HG03354 (cell line): ENCODE results near the gene CELF3.

ENCODE experiments used
- ATAC-seq: cut with Tn5 transposase; IDR thresholded peaks from one replicate; pipeline ENCODE4 v1.9.1; 2021; ENCODE audit warnings: mild to moderate bottlenecking; ENCODE audit not compliant: unreplicated experiment, poor library complexity, severe bottlenecking

The CELF3 gene

DNA sequence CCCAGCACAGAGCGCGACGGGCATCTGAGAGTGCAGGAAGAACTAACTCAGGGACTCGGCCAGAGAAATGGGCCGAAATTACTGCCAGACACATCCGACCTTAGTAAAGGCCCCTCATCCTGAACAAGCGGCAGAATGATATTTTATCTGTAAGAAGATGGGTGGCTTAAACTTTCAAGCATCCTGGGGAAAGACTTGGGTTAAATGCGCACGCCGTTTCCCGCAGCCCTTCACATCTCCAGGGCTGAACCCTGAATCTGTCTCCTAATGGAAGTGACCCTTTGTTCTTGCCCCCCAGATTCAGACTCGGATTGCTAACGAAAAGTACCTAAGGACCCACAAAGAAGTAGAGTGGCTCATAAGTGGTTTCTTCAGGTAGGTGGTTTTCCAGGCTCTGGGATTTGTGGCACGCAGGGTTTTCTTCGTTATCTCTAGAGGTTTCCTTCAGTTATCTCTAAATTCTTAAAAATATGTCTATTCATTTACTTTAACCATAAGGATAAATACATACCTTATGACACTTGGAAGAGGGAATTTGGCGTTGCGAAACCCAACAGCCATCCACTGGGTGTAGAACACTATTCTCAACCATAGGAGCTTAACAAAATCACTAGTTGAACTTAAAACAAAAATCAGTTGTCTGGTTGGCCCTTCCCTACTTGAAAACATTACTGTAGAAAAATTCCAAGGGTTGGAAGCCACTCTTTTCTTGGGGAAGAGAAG lies 5.3 kb upstream of the CELF3 start:
- peak; percentile 15 for ATAC-seq

DNA sequence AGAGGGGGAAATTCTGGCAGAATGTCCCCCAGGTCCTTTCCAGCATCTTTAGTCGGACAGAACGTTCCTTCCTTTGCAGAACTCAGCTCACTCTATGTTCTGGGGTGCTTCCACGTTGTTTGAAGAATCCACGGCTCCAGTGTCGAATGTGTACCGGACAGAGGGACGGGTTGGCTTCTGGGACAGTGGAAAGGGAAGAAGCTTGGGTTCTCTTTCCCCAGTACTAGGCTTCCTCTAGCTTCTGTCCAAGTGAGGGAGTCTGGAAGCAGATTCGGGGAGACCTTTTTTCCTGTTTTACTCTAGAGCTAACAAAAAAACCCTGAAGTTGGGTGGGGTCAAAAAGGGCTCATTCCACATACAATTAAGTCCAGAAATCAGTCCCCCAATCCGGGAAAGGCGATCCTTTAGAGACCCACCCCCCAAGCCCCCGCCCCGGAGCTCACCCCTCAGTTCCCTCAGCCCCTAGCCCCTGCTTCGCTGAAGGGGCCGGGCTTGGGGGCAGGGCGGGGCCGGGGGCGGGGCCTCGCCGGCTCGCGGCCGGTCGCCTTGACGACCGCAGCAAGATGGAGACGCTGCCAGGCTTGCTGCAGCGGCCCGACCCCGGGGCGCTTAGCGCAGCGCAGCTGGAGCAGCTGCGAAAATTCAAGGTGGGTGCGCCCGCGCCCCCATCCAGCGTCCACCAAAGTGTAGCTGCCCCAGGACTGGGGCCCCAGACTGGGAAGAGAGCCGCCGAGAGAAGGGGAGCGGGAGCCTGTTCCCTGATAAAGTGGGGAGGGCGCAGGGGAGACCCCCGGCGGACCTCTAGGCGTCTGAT lies 4.6 kb upstream of the CELF3 start, which contains the start of gene RIIAD1:
RIIAD1 (plus strand) TSS at position 549 of the 814 bp plus-strand sequence; CDS start at position 564, 15 bp downstream.
- ATAC-seq = peak; percentile 70

DNA sequence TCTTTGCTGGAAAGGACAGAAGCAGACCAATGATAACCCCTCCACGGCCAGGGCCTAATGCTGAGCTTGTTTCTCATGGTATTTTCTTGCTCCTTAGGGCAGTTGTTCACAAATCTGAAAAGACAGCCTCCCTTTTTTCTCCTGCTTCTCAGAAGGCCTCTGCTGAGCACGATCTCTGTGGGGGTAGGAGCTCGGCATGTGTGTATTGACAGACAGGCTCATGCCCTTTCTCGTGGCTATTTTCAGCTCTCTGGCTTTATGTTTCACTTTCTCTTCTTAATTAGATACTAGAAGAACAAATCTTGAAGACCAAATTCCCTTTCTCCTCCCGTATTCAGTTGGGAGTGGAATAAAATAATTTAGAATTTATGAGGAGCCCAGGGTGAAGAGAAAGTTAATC lies 4.0 kb upstream of the CELF3 start:
- no peak for ATAC-seq

DNA sequence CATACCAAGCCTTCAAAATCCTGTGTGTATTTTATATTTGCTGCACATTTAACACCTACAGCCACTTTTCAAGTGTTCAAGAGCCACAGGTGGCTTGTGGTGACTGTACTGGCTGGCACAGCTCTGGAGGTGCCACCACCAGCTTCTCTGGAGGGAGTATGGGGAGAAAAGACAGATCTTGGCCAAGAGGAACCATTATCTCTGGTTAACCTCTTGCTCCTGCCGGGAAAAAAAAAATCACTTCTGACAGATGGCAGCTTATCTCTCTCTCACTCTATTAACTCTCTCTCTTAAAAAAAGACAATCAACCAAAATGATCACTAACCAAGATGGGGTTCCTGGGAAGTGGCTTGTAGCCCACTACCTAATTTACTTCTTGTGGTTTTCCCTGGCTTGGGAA lies 3.5 kb upstream of the CELF3 start:
- no peak for ATAC-seq

DNA sequence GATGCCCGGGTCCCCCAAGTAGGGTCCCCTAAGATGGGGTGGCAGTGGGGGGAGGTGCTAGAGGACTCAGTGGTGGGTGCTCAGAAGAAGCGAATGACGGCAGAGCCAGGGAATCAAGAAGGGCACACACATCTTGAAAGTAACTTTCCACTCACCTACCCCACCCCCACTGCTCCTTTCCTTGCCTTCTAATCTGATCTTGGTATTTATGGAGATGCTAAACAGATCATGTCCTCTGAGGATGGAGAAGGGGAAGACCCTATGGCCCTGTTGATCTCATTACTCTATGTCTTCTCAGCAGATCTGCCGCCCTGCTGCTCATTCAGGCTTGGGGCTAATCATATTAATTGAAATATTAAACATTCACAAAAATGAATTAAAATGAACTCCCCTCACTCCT lies 2.1 kb upstream of the CELF3 start:
- ATAC-seq = no peak

DNA sequence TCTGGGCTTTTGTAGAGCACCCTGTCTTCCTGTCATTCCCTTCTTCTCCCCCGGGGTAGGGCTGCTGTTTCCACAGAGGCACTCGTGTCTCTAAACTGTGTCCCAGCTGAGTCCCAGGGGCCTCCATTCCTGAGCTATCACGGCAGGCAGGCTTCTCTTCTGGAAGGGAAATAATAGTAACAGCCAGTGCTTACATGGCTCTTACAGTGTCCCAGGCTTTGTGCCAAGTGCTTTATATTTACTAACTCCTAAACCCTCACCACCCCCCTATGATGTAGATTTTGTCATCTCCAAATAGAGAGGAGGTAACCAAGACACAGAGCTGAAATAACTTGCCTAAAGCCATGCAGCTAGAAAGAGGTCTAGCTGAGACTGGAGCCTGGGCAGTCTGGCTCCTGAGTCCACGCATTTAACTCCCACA lies 1.4 kb upstream of the CELF3 start:
- ATAC-seq = no peak

DNA sequence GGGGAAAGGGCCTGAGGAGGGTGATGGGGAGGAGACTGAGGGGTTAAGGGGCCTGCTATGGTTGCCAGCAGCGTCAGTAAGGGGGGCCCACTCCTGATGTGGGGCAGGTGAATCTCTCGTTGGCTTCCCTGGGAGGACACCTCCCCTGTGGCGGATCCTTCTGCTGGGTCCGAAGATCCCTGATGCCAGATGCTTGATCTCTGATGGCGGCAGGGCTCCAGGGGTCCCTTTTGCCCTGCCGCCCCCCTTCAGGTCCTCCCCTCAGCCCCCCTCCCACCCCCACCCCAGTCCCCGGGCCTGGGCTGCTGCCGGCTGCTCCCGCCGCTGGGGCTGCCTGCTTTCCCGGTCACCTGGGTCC lies 219 bp downstream of the CELF3 start:
- ATAC-seq = no peak

DNA sequence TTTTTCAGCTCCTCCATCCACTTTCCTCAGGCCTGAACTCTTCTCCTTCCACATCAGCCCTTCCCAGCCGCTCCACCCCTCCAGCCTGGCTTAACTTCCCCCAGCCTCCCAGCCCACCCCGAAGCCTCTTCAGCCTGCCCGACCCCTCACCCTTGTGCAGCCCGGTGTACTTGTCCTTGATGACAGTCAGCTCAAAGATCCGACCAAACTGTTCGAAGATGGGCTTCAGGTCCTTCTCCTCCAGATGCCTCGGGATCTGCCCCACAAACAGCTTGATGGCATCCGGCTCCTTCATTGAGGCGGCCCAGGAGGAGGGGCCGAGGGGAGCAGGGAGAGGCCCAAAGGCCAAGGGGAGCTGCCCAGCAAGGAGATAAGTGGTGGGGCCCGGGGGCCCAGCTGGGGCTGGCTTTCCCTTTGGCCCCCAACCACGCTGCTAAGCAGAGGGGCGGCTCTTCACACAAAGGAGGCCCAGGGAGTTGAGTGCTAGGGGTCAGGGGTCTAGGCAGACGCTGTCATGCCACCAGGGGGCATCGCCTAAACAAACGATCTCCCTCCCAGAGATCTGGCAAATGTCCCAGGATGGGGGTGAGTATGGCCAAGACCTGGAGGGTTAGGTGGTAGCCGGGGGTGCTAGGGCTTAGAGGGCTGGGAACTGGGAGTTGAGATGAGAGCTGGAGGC lies 738 bp downstream of the CELF3 start:
- ATAC-seq = no peak

DNA sequence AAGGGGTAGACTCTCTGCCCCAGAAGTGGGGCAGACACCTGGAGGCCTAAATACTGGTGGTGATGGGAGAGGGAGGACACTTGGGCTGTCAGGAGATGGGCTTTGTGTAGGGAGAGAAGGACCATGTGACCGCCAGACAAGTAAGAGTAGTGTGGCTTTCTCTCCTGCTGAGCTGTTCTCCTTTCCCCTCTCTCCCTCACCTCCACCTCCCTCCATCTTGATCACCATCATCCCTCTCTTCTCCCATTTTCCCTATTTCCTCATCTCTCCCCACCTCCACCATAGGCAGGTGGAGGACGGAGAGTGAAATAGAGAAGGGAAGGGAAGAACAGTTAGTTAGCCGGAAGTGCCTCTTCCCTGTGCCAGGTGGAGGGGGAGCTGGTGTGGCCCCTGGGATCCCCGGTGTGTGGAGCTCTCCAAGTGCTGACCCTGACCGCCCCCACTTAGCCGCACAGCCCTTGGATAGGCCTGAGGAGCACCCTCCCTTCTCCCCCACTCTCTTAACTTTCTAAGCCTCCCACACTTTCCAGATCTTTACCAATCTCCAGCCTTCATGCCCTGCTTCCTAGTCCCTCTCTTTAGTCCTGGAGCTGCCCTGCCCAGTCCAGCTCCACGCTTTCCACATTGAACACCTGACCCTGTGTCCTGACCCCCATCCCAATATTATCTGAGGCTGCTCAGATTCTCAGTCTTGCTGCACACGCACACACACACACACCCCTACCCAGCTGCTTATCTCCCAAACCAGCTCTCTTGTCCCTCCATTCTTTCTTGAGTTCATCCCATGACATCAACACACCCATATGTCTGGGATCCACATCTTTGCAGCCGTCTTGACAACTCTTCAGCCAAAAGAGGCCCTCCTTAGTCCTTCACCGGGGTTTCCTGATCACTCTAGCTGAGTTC lies 1.5 kb downstream of the CELF3 start:
- ATAC-seq = no peak

DNA sequence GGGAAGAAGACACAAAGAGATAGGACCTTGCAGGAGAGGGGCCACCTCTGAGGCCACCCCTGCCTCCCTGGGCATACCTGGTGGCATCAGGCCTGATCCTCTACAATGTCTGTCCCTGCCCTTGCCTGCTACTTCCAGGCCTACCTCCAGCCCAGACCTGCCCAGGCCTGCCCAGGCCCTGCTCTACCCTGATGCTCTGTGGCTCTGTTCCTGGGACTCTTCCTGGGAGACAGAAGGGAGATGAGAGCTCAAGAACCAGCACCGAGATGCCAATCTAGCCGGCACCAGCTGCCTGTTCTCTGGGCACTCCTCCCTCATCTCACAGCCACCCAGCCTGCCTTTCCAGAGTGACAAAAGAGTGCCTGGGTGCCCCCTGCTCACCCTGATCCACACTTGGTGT lies 2.7 kb downstream of the CELF3 start:
- no peak for ATAC-seq

DNA sequence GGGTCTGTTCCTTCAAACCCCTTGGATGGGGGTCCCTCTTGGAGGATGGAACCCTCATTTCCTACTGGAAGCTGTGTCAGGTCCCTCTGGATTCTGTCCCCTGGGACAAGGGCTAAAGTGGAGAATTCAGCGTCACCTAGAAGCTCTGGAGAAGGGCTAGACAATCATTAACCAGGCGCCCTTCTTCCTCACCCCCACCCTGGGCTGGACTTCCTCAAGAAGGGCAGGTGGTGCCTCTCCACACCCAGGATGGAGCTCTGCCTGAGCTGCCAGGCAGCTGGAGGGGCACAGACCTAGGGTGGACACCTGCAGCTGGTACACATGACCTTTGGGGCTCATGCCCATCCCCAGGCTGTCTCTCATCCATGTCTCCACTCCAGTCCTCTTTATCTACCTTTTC lies 3.6 kb downstream of the CELF3 start:
- ATAC-seq = no peak

DNA sequence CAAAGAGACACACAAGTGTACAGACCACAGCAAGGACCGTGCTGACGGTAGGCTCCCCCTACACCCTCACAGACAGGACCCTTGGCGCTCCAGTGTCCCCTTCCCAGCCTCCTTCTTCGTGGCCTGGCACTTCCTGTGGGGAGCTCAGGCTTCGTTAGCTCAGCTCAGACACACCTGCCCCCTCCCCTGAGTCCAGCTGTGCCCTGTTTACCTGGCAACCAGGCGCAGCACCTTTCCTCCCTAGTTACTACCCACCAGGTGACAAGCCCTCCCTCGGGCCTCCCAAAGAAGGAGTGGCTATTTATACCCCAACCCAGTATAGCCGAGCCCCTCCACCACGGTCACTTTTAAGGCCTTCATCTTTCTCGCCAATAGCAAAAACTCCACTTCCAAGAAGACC lies 4.7 kb downstream of the CELF3 start:
- no peak for ATAC-seq

DNA sequence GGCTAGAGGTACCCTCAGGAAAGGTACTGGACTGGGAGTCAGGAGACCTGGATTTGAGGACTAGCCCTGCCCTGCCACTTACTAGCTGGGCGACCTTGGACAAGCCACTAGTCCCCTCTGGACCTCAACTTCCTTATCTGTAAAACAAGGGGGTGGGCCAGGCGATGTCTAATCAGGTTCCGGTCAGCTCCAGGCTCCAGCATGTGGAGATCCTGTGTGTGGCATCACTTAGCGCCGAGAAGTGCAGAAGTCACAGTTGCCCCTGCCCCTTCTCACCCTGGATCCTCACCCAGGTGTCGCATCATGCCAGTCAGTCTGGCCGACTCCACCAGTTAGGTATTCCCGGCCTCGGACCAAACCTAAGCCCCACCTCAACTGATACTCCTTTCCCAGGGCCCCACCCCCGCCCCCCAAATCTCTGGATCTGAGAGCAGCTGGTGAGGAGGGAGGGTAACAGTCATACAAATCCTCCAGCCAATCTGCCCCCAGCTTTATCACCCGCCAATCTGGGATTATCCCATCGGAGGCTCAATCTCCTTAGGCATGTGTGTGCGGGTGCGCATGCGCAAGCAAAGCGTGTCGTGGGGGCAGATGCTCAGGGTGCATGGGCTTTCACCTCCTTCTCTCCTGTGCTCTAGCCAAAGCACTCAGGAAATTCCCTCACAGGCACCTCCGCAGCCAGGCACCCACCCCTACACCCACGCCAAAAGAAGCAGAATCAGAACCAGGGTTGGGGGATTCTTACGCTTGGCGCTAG lies 5.4 kb downstream of the CELF3 start:
- no peak for ATAC-seq

DNA sequence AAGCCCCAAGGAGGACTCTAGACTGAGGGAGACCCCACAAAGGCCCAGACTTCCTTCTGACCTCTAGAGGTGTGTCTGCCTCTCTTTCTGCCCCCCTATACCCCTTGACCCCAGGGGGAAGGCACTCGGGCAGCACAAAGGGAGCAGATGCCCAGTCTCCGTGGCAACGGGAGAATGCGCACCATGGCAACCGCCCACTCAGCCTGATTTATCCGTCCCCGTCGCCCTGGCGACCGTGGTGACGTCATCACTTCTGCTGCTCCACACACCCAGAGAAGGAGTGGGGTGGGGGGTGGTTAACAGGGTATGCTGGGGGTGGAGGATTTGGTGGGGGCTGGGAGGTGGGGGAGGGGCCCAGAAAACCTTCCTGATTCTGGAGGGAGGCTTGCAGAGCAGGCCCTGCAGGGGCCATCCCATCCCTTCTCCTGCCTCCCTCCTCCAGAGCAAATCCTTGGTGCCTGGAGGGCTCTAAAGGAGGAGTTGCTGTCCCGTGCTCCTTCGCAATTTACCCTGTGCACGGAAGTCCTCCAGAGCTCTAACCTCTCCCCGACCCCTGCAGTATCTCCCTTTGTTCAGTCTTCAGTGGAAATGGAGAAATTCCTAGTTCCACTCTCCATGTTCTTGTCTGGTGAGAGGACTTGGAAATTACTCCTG lies 6.3 kb downstream of the CELF3 start:
- no peak for ATAC-seq

DNA sequence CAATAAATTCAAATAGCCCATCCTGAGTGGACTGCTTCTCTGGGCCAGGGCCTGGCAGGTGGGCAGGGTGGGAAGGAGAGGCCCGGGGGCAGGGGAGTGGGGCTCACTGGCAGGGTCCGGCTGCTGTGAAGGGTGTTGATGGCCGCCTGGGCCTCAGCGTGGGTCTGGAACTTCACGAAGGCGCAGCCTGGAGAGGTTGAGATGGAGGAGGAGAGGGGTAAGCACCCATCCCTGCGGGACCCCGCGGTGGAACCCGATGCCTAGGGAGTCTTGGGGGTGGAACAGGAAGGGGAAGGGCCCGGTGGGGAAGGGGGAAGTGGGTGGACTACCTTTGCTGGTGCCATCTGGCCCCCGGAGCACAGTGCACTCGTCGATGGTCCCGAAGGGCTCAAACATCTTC lies 7.7 kb downstream of the CELF3 start:
- ATAC-seq = no peak

DNA sequence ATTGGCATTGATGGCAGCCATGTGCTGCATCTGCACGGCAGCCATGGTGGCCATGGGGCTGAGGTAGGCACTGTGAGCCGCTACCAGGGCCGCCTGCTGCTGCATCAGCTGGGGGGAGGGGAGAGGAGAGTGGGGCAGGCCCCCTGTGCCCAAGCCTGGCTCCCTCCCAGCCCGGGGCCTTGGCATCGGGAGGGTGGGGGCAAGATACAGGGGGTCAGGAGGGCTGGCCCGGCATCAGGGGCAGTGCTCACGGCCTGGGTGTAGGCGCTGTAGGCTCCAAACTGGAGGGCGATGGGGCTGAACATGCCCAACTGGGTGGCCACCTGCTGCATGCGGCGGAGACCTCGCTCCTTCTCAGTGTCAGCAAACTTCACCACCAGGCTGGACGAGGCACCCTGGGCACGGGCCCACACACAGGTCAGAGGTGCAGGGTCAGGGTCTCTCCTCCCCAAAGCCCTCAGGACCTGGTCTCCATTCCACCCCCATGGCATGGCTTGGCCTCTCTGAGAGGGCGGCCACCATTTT lies 9.0 kb downstream of the CELF3 start:
- no peak for ATAC-seq

DNA sequence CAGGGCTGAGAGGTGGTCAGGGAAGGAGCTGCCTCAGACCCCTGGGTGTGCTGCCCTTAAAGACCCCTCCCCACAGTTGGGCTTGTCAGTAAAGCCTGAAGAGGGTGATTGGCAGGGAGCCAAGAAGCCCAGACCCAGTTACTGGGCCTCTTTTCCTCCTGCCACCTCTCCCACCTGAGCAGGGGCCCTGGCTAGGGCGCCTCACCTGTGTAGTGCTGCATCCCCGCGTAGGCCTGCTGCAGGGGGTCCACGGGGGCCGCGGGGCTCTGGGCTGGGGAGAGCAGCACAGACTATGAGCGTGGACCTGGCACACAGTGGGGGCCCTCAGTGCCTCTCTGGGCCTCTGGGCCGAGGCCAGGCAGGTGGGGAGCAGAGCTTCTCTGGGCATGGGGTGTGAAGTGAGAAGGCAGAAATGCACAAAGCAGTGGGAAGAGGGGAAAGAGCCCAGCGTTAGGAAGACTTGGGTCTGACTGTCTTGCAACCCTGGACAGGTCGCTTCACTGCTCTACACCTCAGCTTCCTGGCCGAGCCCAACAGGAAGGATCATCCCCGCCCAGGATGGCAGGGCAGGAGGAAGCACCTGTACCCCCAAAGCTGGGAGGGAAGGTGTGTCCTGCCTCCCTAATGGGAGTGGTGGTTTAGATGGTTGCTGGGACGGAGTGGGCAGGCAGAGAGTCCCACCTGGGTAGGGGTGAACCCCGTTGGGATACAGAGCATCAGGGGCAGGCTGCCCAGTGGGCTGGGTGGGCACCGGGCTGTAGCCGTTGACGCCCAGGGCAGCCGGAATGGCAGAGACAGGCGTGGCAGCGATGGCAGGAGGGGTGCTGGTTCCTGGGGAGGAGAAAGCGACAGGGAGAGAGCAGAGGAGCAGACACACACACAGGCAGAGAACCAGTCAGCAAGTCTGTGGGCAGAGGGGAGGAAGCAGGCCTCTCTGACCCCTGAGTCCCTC lies 9.9 kb downstream of the CELF3 start:
- ATAC-seq = no peak
